NCI-H1417 treated with DMSO at 0.1 percent for 48 hours (cell line): Measurements from ENCODE around the gene THRA.
"Not testable (repeated sequence)": the region's sequence is repeated elsewhere in the genome, so short reads cannot be mapped to it uniquely, and the experiment has no call there.

Experiments
- DNase-seq: peaks from one replicate; lab custom pipeline; 2025; lab: John Stamatoyannopoulos, UW

THRA gene

DNA sequence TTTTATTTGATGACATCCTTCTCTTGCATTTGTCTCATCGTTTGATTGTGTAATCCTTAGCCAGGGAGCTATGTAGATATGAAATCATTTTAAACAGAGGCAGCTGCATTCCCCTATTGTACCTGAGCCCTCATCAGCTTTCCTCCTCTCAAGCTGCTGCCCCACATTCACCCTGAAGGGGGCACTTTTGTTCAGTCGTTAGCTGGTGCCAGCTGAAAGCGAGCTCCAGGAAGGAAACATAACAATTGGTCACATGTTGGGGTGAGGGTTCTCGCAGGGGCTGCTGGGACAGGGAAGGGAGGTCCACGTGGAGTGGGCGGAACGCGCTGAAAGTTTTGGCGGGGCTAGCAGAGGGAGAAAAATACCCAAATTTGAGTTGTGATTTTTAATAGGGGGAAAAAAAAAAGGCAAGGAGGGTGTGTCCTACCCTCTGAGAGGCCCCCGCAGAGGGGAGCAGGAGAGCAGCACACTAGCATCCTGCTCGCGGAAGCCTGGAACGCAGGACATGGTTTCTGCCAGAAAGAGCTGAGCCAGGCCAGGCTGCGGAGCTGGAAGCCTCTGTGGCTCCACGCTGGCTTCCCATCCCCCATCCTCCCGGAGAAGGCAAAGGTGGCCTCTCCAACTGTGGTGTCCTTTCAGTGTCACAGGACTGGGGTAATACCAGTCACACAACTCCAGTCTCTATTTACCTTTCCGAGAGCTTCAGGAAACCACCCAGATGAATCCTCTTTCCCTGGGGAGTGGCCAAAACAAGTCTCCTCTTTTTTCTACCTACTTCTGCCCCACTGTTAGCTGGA is 50.5 kb downstream of the THRA start:
- DNase-seq = peak; percentile 93

DNA sequence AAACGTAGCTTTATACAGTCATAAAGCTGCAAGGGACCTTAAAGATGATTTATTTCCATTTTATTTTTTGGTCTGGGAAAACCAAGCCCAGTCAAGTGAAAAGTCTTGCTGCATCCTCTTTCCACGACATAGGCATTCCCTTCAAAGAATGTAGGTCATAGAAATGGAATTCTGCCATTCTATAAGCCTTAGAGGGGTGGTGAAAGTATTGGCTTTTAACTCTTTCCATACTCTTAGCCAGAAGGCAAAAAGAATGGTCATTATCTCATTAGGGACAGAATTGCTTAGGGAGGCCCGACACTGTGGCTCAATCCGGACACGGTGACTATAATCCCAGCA is 51.1 kb downstream of the THRA start:
- no peak for DNase-seq

DNA sequence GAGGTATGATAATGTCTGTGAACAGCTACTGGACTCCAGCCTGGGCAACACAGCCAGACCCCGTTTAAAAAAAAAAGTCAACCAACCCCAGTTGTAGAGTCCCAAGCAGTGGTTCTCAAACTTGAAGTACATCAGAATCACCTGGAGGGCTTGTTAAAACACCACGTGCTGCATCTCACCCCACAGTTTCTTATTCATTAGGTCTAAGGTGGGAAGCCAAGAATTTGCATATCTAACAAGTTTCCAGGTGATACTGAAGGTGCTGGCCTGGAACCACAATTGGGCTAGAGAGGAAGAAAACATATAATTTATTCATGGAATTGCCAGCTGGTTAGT is 52.3 kb downstream of the THRA start:
- DNase-seq = no peak

DNA sequence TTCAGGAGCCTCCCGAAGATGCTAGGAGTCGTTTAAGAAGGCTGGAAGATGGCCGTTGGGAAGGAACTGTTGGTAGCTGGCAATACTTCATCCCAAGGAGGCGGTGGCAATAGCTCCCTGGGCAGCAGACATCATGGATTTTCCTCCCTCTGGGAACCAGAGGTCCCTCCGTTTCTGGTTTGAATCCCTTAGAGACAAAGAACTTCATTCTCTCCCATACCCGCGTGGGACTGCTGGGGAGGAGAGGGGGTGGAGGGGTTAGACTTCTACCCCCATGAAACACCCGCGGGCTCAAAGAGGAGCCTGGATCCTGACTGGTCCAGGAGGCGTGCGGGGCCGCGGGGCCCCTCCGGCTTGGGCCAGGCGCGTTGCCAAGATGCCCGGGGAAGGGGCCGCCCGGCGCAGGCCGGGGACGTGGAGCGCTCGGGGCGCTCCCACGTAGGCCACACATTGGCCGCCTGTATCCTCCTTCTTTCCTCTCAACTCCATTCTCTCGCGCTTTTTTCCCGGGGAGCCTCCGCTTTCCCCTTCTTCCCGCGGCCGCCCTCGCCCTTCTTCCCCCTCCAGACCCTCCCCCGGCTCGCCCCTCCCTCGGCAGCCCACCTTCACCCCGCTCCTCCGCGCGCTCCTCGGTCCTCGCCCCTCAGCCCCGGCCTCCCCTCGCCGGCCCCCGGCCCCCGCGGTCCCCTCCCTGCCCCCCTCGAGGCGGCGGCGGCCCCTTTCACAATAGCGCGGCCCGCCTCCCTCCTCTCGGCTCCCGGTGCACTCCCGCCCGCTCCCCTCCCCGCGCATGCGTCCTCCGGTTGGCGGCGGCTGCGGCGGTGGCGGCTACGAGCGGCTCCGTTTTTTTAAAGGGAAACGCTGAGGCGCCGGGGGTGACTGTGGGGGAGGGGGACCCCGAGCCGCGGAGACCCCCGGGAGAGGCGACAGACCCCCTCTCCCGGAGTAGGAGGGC is 58.7 kb downstream of the THRA start, which contains the start of gene MSL1:
MSL1 (plus strand) TSS at position 791 of the 955 bp plus-strand sequence. CDS start 642 bp downstream, outside the sequence.
- peak; percentile 26 for DNase-seq

DNA sequence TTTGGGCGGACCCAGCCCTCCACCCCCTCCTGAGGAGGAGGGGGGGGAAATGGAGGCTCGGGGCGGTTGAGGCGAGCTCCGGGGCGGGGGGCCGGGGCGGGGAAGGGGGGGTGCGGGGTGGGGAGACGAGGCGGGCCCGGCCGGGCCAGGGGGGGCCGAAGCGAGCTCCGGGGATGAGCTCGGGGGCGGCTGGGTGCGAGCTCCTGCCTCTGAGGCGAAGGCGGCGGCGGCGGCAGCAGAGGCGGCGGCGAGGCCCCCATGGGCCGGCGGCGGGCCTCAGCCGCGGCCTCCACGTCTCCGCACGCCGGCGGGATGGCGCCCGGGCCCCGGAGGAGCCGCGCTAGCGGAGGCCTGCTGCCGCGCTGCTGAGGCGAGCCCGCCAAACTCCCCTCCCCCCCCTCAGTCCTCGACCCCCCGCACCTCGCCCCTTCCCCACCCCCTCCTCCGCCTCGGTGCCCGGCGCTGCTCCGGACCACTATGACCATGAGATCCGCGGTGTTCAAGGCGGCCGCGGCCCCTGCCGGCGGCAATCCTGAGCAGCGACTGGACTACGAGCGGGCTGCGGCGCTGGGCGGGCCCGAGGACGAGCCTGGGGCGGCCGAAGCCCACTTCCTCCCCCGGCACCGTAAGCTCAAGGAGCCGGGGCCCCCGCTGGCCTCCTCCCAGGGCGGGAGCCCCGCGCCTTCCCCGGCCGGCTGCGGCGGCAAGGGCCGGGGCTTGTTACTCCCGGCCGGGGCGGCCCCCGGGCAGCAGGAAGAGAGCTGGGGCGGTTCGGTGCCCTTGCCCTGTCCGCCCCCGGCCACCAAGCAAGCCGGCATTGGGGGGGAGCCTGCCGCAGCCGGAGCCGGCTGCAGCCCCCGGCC is 59.6 kb downstream of the THRA start:
- DNase-seq = no peak

DNA sequence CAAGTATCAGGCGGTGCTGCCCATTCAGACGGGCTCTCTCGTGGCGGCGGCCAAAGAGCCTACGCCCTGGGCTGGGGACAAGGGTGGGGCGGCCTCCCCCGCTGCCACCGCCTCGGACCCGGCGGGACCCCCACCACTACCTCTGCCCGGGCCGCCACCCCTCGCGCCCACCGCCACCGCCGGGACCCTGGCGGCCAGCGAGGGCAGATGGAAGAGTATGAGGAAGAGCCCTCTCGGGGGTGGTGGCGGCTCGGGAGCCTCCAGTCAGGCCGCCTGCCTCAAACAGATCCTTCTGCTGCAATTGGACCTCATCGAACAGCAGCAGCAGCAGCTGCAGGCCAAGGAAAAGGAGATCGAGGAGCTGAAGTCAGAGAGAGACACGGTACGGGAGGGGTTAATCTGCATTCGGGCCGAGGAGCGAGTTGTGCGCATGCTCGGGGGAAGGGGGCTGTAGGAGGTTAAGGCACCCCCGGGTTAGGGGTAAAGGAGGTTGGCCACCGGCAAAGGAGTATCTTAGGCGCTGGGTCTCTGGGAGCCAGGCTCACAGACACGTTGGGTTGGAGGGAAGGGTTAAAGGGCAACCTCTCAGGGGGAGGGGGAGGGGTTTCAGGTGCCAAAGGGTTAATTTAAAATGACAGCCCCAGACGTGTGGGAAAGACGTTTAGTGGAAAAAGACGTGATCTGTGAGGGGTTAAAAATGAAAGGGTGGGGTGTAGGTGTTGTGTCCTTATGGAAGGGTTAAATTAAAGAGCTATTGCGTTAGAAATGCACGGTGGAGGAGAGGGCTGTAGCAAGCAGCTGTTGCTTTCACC is 60.4 kb downstream of the THRA start:
- DNase-seq = no peak

DNA sequence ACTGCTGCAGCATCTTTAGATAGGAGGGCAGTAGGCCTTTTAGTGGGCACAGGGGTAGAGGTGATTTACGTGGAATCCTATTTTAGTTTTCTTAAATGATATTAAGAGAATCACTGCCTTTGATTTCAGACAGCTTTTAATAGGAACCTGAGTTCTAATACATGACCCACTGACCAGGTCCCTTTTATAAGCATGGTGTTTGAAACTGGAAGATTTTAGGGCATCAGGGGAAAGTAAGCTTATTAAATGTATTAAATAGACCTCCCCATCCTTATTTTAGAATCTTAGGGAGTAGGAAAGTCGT is 61.0 kb downstream of the THRA start:
- no peak for DNase-seq

DNA sequence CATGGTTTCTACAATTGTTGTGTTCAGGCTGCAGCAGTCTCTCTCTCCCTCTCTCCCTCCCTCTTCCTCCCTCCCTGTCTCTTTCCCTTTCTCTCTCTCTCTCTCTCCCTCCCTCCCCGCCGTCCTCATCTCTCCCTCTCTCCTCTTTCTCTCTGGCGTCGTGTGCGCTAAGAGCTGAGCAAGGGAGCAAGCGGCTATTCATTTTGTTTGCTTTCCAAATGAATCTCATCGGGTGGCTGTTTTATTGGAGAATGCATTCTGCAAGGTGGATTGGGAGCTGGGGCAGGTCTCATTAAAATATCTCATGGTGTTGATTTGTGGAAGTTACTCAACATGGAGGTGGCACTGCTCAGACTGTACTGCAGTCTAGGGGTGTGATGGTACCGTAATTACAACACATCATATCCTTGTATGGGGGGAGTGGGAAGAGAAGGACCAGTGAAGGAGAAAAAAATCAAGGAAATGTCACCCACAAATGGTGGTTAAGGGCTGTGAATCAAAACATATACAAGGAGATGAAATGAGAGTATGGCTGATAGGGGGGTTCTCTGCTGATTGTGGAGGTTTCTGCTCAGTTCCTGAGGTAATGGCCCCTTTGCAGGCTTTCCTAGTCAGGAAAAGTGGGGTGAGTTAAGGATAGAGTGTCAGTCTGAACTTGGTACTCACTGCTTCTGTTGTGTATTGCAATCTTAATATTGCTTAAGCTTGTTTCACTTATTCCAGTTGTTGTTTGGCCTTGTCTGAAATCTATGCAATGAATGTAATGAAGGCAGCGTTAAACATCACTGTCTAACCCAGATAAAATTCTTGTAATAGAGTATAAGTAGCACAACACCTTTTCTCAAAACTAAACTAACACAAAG is 61.7 kb downstream of the THRA start:
- no peak for DNase-seq

DNA sequence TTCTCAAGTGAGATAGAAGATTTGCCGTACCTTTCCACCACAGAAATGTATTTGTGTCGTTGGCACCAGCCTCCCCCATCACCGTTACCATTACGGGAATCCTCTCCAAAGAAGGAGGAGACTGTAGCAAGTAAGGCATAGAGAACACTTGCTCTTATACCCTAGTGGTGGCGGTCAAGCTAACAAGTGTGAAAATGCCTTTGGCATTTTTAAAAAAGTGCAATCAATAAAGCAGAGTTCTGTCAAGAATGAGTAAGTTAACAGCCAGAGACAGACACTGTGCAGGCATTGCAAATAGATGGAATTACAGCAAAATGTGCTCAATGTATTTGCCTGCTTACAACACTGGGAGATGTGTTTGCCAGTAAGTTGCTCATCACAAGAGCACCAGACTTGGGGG is 66.7 kb downstream of the THRA start:
- no peak for DNase-seq

DNA sequence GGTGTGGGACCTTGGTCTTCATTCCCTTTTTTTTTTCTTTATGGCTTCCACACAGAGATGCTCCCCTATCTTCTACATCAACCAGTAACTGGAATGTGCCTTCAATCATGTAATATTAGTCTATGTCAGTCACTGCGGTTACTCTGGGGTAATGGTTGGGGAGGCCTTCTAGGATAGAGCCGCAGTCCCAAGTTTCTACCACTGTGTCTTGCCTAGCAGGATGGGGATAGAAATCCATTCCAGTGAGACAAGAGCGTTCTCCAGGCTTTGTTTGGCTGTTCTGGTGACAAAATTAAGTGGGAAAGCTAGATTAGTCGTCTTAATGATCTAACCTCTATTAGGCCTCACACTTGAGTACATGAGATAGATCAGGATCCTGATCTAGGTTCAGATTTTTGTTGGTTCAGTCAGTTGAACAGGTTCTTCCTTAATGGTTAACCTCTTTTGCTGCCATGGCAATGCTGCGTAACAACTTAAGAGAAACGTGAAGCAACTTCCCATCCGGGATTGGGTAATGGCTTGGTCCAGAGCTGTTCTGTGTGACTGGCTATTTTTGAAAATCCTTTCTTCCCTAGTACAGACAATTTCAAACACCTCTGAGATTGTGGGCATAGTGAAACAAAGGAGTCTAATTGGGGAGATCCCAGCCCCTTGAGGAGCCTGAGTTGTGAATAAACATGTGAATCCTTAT is 67.7 kb downstream of the THRA start:
- no peak for DNase-seq

DNA sequence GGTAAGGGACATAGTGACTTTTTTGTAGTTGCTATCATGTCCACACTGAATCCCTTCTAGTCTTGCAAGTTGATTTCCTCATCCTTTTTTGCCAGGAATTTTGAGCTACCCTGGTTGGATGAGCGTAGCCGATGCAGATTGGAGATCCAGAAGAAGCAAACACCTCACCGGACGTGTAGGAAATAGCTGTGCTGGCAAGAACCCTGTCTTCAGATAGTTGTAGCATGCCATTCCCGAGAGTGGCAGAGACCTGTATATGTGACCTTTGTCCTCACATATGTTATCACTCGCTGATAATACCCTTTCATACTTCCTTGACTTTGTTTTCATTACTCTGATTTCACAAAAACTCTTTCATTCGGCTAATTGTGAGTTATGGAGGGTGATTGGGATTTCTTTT is 71.4 kb downstream of the THRA start:
- no peak for DNase-seq

DNA sequence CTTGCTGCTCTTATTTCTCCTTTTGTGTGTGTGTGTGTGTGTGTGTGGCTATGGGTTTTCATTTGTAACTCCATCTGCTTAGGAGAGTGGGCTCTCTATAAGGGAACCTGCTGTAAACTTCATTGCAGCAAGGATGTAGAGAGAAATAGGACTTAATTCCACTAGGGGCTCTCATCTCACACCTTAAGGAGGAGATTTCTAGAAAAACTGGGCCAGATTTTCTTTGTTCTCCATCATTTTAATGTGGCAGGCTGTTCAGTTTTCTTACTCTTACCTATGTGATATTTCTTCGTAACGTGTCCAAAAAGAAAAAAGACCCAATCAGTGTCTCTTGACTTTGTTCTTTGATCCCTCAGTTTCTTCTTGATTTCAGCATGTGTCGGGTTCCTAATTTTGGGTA is 73.1 kb downstream of the THRA start:
- DNase-seq = no peak

DNA sequence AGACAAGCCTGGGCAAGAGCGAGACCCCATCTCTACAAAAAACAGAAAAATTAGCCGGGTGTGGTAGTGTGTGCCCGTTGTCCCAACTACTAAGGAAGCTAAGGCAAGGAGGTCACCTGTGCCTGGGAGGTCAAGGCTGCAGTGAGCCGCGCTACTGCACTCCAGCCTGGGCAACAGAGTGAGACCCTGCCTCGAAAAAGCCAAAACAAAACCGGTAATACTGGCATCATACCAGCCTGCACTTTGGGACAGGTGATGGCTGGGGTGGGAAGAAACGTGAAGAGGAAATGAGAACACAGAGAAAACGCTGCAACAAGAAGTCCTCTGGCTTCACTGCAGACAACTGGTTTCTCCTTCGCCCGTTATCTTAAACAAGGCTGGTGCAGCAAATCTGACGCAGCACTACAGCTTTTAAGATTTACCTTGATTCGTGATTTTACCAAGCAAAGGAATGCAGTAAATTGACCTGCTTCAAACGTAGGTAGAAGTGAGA is 76.8 kb downstream of the THRA start:
- no peak for DNase-seq

DNA sequence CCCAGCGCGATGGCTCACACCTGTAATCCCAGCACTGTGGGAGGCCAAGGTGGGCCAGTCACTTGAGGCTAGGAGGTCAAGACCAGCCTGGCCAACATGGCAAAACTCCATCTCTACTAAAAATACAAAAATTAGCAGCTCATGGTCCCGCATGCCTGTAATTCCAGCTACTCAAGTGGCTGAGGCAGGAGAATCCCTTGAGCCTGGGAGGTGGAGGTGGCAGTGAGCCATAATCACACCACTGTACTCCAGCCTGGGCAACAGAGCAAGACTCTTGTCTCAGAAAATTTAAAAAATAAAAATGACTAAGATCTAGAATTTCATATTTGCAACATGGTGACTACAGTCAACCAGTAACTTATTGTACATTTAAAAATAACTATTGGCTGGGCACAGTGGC is 80.4 kb downstream of the THRA start:
- not testable (repeated sequence) for DNase-seq
